Fibroblast of the aortic adventitia (primary cell): ENCODE data around the gene HGS. TPM values are rescaled to one million over a fixed set of nuclear protein-coding genes. Genes with fewer than 3 reads are reported as not detected.

Experiments
- DNase-seq: peaks from one replicate; pipeline ENCODE4 v3.0.0-alpha.2; 2010; ENCODE audit warnings: low read depth
- H3K4me3 ChIP-seq: 2 replicates; pipeline ENCODE4 v1.5.1; 2011; ENCODE audit warnings: low read depth, mild to moderate bottlenecking, control low read depth, low read length, moderate library complexity
- CTCF ChIP-seq: IDR thresholded peaks from 2 replicates; pipeline ENCODE4 v1.5.1; 2011; ENCODE audit warnings: mild to moderate bottlenecking, low read length, control low read depth, inconsistent platforms; ENCODE audit not compliant: insufficient read depth
- total RNA-seq: library from RNA; depleted of rRNA; stranded (reverse); fragments of >200 nt; gene quantifications from 2 replicates; pipeline ENCODE4 v1.2.3, GENCODE V29; 2012; ENCODE audit warnings: low replicate concordance

The HGS gene
- total RNA-seq, 1 donor, result 94.7 TPM

GRCh38 chr17:81691608-81692007, 7.8 kb downstream of the HGS start:
- no peak overlapping the region for H3K4me3 ChIP-seq

GRCh38 chr17:81693509-81694210, 9.8 kb downstream of the HGS start:
- H3K4me3 ChIP-seq, result no peak overlapping the region
- DNase-seq, result no peak
- no peak for TF ChIP-seq CTCF

More at GRCh38 chr17:81691608-81692007, 7.8 kb downstream of the HGS start:
- TF ChIP-seq CTCF, result no peak
- no peak for DNase-seq

- TF ChIP-seq CTCF, result no peak
- no peak for DNase-seq
- no peak overlapping the region for H3K4me3 ChIP-seq
Measured at GRCh38 chr17:81694810-81695209, 11.0 kb downstream of the HGS start.

GRCh38 chr17:81695211-81695610, 11.4 kb downstream of the HGS start:
- DNase-seq, result no peak
- no peak for TF ChIP-seq CTCF
- H3K4me3 ChIP-seq, result no peak overlapping the region

- DNase-seq, result no peak
- TF ChIP-seq CTCF, result no peak
- no peak overlapping the region for H3K4me3 ChIP-seq
Measured at GRCh38 chr17:81695801-81696200, 12.0 kb downstream of the HGS start.

GRCh38 chr17:81696218-81696941, 12.6 kb downstream of the HGS start:
- H3K4me3 ChIP-seq, result no peak overlapping the region
- no peak for TF ChIP-seq CTCF
- no peak for DNase-seq
